ENCODE data around the gene UBB.
"Not testable (repeated sequence)": the region's sequence is repeated elsewhere in the genome, so short reads cannot be mapped to it uniquely, and the experiment has no call there.

Gene UBB

DNA sequence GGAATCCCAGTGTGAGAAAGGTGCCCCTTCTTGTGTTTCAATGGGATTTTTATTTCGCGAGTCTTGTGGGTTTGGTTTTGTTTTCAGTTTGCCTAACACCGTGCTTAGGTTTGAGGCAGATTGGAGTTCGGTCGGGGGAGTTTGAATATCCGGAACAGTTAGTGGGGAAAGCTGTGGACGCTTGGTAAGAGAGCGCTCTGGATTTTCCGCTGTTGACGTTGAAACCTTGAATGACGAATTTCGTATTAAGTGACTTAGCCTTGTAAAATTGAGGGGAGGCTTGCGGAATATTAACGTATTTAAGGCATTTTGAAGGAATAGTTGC, 567 bp downstream of the UBB start:
- no peak for DNase-seq (ENCODE audit: low spot score)
- TF ChIP-seq, protein P1, sequence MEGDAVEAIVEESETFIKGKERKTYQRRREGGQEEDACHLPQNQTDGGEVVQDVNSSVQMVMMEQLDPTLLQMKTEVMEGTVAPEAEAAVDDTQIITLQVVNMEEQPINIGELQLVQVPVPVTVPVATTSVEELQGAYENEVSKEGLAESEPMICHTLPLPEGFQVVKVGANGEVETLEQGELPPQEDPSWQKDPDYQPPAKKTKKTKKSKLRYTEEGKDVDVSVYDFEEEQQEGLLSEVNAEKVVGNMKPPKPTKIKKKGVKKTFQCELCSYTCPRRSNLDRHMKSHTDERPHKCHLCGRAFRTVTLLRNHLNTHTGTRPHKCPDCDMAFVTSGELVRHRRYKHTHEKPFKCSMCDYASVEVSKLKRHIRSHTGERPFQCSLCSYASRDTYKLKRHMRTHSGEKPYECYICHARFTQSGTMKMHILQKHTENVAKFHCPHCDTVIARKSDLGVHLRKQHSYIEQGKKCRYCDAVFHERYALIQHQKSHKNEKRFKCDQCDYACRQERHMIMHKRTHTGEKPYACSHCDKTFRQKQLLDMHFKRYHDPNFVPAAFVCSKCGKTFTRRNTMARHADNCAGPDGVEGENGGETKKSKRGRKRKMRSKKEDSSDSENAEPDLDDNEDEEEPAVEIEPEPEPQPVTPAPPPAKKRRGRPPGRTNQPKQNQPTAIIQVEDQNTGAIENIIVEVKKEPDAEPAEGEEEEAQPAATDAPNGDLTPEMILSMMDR (IDR thresholded peaks at IDR 0.05; ENCODE audit: borderline replicate concordance, control extremely low read depth, extremely low read depth, insufficient read depth, missing control alignments): no peak

DNA sequence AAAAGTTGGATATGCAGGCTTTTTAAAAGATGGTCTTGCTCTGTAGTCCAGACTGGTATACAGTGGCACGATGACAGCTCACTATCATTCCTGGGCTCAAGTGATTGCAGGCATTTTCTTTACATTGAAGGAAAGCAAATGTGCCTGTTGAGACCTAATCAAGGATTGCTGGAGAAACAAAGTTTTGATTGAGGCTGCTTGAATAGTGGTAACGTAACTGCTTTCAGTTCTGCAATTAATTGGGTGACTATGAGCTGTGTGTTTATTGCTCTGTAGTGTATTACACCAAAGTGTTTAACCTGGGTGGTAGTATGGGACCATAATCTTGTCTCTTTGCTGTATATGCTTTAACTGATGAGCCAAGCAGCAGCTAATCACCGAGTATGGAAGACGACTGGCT, 2.3 kb downstream of the UBB start:
- no peak for DNase-seq (ENCODE audit: low spot score)
- TF ChIP-seq, protein P1 (IDR thresholded peaks at IDR 0.05; ENCODE audit: borderline replicate concordance, control extremely low read depth, extremely low read depth, insufficient read depth, missing control alignments): no peak
- in situ Hi-C loops (cut with MboI; ENCODE audit: low sequenced_read_pairs, unreplicated experiment): no loop called here

More for the DNA sequence above, 567 bp downstream of the UBB start:
- in situ Hi-C loops (cut with MboI; ENCODE audit: low sequenced_read_pairs, unreplicated experiment): no loop called here

DNA sequence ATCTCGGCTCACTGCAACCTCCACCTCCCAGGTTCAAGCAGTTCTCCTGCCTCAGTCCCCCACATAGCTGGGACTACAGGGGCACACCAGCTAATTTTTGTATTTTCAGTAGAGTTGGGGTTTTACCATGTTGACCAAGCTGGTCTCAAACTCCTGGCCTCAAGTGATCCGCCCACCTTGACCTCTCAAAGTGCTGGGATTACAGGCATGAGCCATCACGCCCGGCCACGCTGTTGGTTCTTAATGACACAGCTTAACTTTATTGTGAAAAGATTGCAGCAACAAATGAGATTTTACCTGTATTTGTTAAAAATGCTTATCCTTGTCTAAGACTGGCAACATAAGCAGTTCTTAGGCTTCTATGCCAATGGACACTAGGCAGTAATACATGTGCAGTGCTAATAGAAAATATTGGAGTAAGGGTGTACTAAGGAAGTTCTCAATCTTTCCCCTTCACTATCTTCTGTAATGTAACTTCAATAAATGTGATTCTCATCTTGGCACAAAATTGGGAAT, 2.9 kb downstream of the UBB start:
- TF ChIP-seq, protein P1 (IDR thresholded peaks at IDR 0.05; ENCODE audit: borderline replicate concordance, control extremely low read depth, extremely low read depth, insufficient read depth, missing control alignments): no peak
- in situ Hi-C loops (cut with MboI; ENCODE audit: low sequenced_read_pairs, unreplicated experiment): no loop called here

DNA sequence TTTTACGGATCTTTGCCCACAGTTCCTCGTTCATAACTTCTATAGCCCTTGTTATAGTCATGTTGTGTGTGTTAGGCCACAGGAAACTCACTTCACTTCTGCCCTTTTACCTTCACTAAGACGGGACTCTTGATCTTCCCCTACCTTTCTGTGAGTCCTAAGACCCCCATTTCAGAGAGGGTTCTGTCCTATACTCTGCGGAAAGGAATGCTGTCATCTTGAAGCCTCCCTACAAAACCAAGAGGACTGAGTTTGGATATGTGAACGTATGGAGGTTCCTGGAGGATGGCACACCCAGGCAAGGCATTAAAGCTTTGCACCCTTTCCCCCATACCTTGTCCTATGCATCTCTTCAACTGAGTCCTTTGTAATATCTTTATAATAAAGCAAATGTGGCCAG, 3.7 kb downstream of the UBB start:
- no peak for DNase-seq (ENCODE audit: low spot score)
- in situ Hi-C loops (cut with MboI; ENCODE audit: low sequenced_read_pairs, unreplicated experiment): no loop called here
- TF ChIP-seq, protein P1 (IDR thresholded peaks at IDR 0.05; ENCODE audit: borderline replicate concordance, control extremely low read depth, extremely low read depth, insufficient read depth, missing control alignments): no peak

More for the DNA sequence above, 2.9 kb downstream of the UBB start:
- no peak for DNase-seq (ENCODE audit: low spot score)

DNA sequence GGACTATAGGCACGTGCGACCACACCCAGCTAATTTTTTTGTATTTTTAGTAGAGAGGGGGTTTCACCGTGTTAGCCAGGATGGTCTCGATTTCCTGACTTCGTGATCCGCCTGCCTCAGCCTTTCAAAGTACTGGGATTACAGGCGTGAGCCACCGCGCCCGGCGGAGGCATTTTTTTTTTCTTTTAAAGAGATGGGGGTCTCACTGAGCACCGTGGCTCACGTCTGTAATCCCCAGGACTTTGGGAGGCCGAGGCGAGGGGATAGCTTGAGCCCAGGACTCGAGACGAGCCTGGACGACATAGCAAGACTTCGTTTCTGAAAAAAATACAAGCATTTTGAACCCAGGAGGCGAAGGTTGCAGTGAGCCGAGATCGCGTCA, 5.2 kb downstream of the UBB start:
- in situ Hi-C loops (cut with MboI; ENCODE audit: low sequenced_read_pairs, unreplicated experiment); DNase-seq (ENCODE audit: low spot score): not testable (repeated sequence)

DNA sequence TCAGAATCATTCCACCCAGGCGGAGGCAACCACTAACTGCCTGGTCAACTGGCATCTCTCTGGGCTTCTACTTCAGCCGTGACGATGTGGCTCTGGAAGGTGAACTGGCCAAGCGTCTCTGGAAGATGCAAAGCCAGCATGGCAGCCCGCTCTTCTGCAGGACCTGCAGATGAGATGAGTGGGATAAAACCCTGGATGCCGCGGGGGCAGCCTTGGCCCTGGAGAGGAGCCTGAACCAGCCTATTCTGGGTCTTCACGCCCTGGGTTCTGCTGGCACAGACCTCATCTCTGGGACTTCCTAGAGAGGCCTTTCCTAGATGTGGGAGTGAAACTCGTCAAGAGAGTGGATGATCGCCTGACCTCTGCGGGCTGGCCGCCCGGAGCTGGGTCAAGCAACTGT, 10.6 kb downstream of the UBB start:
- in situ Hi-C loops (cut with MboI; ENCODE audit: low sequenced_read_pairs, unreplicated experiment): no loop called here
- TF ChIP-seq, protein P1 (IDR thresholded peaks at IDR 0.05; ENCODE audit: borderline replicate concordance, control extremely low read depth, extremely low read depth, insufficient read depth, missing control alignments): no peak

DNA sequence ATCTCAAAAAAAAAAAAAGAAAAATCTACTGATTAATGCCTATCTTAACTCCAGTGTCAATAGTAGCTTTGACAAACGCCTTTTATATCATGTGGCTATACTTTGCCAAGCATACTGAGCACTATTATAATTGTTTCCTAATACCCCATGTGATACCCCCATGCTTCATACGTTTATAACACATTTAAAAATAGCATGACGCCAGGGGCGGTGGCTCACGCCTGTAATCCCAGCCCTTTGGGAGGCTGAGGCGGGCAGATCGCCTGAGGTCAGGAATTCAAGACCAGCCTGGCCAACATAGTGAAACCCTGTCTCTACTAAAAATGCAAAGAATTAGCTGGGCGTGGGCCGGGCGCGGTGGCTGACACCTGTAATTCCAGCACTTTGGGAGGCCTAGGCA, 11.6 kb downstream of the UBB start:
- DNase-seq (ENCODE audit: low spot score); in situ Hi-C loops (cut with MboI; ENCODE audit: low sequenced_read_pairs, unreplicated experiment): not testable (repeated sequence)

More for the DNA sequence above, 10.6 kb downstream of the UBB start:
- no peak for DNase-seq (ENCODE audit: low spot score)

DNA sequence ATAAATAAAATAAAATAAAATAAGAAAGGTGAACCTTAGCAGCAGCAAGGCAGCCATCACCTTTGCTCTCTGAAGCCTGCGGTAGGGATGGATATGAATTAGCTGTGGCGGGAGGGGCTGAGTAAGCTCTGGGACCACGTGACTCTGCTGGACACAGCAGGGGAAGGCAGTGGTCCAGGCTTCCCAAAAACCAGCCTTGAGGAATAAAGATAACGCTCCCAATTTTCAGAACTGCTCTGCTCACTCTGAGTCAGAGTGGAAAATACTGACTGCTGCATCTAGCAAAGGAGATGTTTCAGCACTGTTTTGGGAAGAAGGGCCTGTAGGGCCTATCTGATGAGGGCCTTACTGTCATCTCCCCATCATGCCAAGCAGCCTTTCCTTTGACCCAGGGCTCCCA, 15.0 kb downstream of the UBB start:
- DNase-seq (ENCODE audit: low spot score); in situ Hi-C loops (cut with MboI; ENCODE audit: low sequenced_read_pairs, unreplicated experiment): not testable (repeated sequence)

DNA sequence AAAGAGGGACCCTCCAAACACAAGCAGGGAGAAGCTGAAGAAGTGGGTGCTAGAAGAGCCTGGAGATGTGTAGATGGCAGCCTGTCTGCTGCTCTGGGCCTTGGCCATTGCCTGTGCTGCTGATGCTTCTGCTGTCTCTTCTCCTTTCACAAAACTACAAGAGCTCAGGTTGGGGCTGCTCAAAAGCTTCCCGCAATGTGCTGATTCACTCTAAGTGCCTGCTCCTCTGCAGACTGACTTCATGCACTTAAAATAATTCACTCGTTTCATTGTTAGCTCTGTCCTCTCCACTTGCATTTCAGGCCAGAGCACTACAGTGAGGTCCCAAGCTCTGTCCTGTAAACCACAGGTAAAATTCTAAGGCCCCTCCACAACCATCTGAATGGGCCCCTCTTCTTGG, 15.8 kb downstream of the UBB start:
- DNase-seq (ENCODE audit: low spot score); in situ Hi-C loops (cut with MboI; ENCODE audit: low sequenced_read_pairs, unreplicated experiment): not testable (repeated sequence)

Measured in GM13976 (cell line).